Endodermal cell (in vitro differentiated cells): ENCODE results near the gene SOX6. TPM values are rescaled to one million over a fixed set of nuclear protein-coding genes. Genes with fewer than 3 reads are reported as not detected.

Experiments
- DNase-seq: peaks from one replicate; pipeline ENCODE4 v3.0.0-alpha.2; 2017
- H3K27ac ChIP-seq: 2 replicates; pipeline ENCODE4 v1.5.1; 2013; ENCODE audit warnings: mild to moderate bottlenecking, low read depth, low read length, moderate library complexity
- H3K27me3 ChIP-seq: 2 replicates; pipeline ENCODE4 v1.6.1; 2013; ENCODE audit warnings: mild to moderate bottlenecking, low read length, moderate library complexity; ENCODE audit not compliant: insufficient read depth, control insufficient read depth, poor library complexity, severe bottlenecking
- H3K36me3 ChIP-seq: 2 replicates; pipeline ENCODE4 v1.7.0; 2013; ENCODE audit warnings: mild to moderate bottlenecking, low read length, moderate library complexity; ENCODE audit not compliant: control insufficient read depth, insufficient read depth
- H3K4me1 ChIP-seq: one replicate; pipeline ENCODE4 v1.7.0; 2013; ENCODE audit warnings: low read length; ENCODE audit not compliant: control insufficient read depth, insufficient read depth
- H3K4me3 ChIP-seq: 2 replicates; pipeline ENCODE4 v1.5.1; 2013; ENCODE audit warnings: mild to moderate bottlenecking, low read length, moderate library complexity
- H3K9ac ChIP-seq: 2 replicates; pipeline ENCODE4 v1.6.1; 2013; ENCODE audit warnings: mild to moderate bottlenecking, low read length, moderate library complexity; ENCODE audit not compliant: poor library complexity, severe bottlenecking; ENCODE audit errors: extremely low read depth
- H3K9me3 ChIP-seq: 2 replicates; pipeline ENCODE4 v1.6.1; 2013; ENCODE audit warnings: mild to moderate bottlenecking, low read length, moderate library complexity; ENCODE audit not compliant: control insufficient read depth
- H3K27ac Mint-ChIP-seq: 2 replicates; pipeline ENCODE4 v1.8.0; 2020; ENCODE audit warnings: mixed read lengths
- H3K27me3 Mint-ChIP-seq: 2 replicates; pipeline ENCODE4 v1.8.0; 2021; ENCODE audit warnings: mild to moderate bottlenecking, mixed read lengths; ENCODE audit not compliant: insufficient read depth
- H3K36me3 Mint-ChIP-seq: 2 replicates; pipeline ENCODE4 v1.8.0; 2020; ENCODE audit warnings: low read depth, mixed read lengths
- H3K4me1 Mint-ChIP-seq: 2 replicates; pipeline ENCODE4 v1.8.0; 2020; ENCODE audit warnings: mixed read lengths
- H3K4me3 Mint-ChIP-seq: 2 replicates; pipeline ENCODE4 v1.8.0; 2020; ENCODE audit warnings: mild to moderate bottlenecking, moderate library complexity, mixed read lengths
- H3K9me3 Mint-ChIP-seq: 2 replicates; pipeline ENCODE4 v1.8.0; 2020; ENCODE audit warnings: mild to moderate bottlenecking, mixed read lengths
- CTCF ChIP-seq: fragments of 200-600 bp; sonication (generic); conservative IDR thresholded peaks from 2 replicates; pipeline ENCODE4 v1.5.0; 2021; ENCODE audit warnings: antibody characterized with exemption, mild to moderate bottlenecking
- WGBS, 2 experiments: methylation state at CpG; one replicate each; pipeline versions ENCODE4 v1.1.5 to v1.1.7; 2013; ENCODE audit warnings: missing lambda C conversion rate in 2 of 2, mixed read lengths in 1 of 2; ENCODE audit not compliant: insufficient coverage in 1 of 2, insufficient read length in 1 of 2; 5-methylcytosine and 5-hydroxymethylcytosine counted together
- total RNA-seq, 2 donors: library from RNA; stranded (reverse); fragmentation: NEBNext Ultra II Directional in 1 of 2; extraction: Animal tissue kit (Norgen Biotek cat#: 25700) in 1 of 2; gene quantifications; 2 replicates in 1 of 2; 3 replicates in 1 of 2; pipeline ENCODE4 v1.2.1, GENCODE V29; 2021

Gene SOX6
- total RNA-seq, 2 donors from 2014 or later = 0.13 to 0.20 TPM

- Mint-ChIP-seq H3K27me3 (peaks cover 4% of the 10 kb centered on the region), H3K4me3 (no peak overlapping the region), H3K9me3 (no peaks in the 10 kb centered on the region), H3K27ac (no peak overlapping the region), H3K36me3 (no peaks in the 10 kb centered on the region), H3K4me1 (no peaks in the 10 kb centered on the region)
- no peak overlapping the region for H3K4me3 ChIP-seq
- no peaks in the 10 kb centered on the region for H3K27me3 ChIP-seq
- H3K27ac ChIP-seq = no peak overlapping the region
- H3K36me3 ChIP-seq = no peaks in the 10 kb centered on the region
- DNase-seq = no peak
- no peaks in the 10 kb centered on the region for H3K9me3 ChIP-seq
- H3K4me1 ChIP-seq = no peaks in the 10 kb centered on the region
- no peak for TF ChIP-seq CTCF
- 83 to 93% methylated on average over 3 to 5 of the region's 5 CpGs for WGBS, 2 experiments
- no peak overlapping the region for H3K9ac ChIP-seq
These were observed 25.8 kb upstream of the SOX6 start for GRCh38 chr11:16382186-16382585.

- no peaks in the 10 kb centered on the region for H3K4me1 ChIP-seq
- DNase-seq = no peak
- no peak overlapping the region for H3K9ac ChIP-seq
- H3K9me3 ChIP-seq = no peaks in the 10 kb centered on the region
- H3K36me3 ChIP-seq = no peaks in the 10 kb centered on the region
- peaks cover 4% of the 10 kb centered on the region for H3K27me3 Mint-ChIP-seq
- H3K27ac ChIP-seq = no peak overlapping the region
- no peaks in the 10 kb centered on the region for H3K9me3 Mint-ChIP-seq
- H3K4me3 ChIP-seq = no peak overlapping the region
- H3K36me3 Mint-ChIP-seq = no peaks in the 10 kb centered on the region
- no peak overlapping the region for H3K27ac Mint-ChIP-seq
- TF ChIP-seq CTCF = no peak
- no peaks in the 10 kb centered on the region for H3K4me1 Mint-ChIP-seq
- no peak overlapping the region for H3K4me3 Mint-ChIP-seq
- H3K27me3 ChIP-seq = no peaks in the 10 kb centered on the region
These were observed 24.7 kb upstream of the SOX6 start for GRCh38 chr11:16380941-16381568.

DNA sequence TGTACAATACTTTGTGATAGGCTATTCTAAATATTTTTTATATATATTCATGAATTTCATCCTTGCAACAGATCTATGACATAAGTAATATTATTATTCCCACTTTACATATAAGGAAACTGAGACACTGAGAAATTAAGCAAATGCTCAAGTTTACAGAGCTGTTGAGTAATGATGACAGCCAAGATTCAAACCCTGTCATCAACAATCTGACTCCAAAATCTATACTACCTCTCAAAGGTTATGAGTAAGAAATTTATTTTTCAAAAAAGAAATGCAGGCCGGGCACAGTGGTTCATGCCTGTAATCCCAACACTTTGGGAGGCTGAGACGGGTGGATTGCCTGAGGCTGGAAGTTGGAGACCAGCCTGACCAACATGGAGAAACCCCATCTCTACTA, 22.6 kb upstream of the SOX6 start:
- Histone ChIP-seq H3K4me1 (no peaks in the 10 kb centered on the region), H3K9ac (no peak overlapping the region), H3K9me3 (no peaks in the 10 kb centered on the region), H3K27ac (no peak overlapping the region), H3K36me3 (no peaks in the 10 kb centered on the region), H3K27me3 (no peaks in the 10 kb centered on the region), H3K4me3 (no peak overlapping the region)
- DNase-seq = no peak
- Mint-ChIP-seq H3K4me1 (no peaks in the 10 kb centered on the region), H3K36me3 (no peaks in the 10 kb centered on the region), H3K27me3 (peaks cover 4% of the 10 kb centered on the region), H3K27ac (no peak overlapping the region), H3K9me3 (no peaks in the 10 kb centered on the region), H3K4me3 (no peak overlapping the region)
- WGBS, 2 experiments = 87 to 94% methylated on average over 2 of the region's 2 CpGs
- TF ChIP-seq CTCF = no peak
